Activated gamma-delta T cell treated with Interleukin-2 at 50 U/mL for 16 hours (primary cell): ENCODE measurements around the gene GNB3.
A peak's percentile ranks its signal among the peaks of the same experiment; 100 is the strongest.

Source experiments
- DNase-seq: peaks from one replicate; pipeline ENCODE4 v3.0.0-alpha.2; 2020

The GNB3 gene

GRCh38 chr12:6840761-6841515, at the start of gene GNB3:
GNB3 (plus strand) TSS chr12:6840925; CDS start chr12:6841288, 363 bp downstream.
- no peak for DNase-seq

GRCh38 chr12:6791931-6792520, 48.7 kb upstream of the GNB3 start:
- DNase-seq, result no peak

GRCh38 chr12:6792522-6793201, 48.1 kb upstream of the GNB3 start:
- DNase-seq, result peak; percentile 32

GRCh38 chr12:6795088-6795487, 45.6 kb upstream of the GNB3 start:
- no peak for DNase-seq

- DNase-seq, result no peak
Observed at GRCh38 chr12:6796576-6796975, 44.1 kb upstream of the GNB3 start.

DNA sequence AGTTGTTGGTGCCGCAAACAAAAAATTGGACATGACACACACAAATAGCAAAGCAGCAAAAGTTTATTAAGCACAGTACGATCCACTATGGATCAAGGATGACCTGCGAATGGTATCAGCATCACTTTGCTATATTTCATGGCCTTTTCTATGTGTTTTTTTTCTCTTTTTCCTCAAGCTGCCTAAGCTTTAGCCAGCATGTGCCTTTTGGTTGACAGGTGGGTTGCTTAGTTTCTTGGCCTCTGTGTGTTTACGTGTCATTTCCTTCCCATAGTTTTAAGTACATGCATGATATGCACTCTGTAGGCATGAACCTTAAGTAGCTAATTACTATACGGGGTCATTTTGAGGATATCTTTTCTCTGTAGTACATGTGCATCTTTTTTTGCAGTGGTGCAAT, 41.6 kb upstream of the GNB3 start:
- DNase-seq, result no peak

- no peak for DNase-seq
Observed at GRCh38 chr12:6807170-6807569, 33.6 kb upstream of the GNB3 start.

GRCh38 chr12:6809056-6809455, 31.7 kb upstream of the GNB3 start:
- no peak for DNase-seq

DNA sequence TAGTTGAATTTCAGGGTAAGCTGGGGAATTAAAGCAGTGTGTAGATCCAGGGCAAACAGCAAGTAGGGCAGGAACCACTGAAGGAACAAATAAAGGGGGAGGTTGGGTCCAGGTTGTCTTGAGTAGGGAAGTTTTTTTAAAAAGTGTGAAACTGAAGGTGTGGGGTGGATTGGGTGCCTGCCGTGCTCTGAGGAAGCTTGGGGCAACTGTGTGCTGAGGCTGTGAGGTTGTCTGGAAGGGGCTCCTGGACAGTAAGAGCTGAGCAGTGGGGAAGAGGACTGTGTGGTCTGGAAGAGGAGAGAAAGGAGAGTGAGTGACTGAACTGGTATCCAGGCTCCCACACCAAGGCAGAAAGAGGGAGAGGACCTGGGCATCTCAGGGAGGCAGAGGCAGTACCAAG, 30.0 kb upstream of the GNB3 start:
- no peak for DNase-seq

GRCh38 chr12:6813363-6813762, 27.4 kb upstream of the GNB3 start:
- no peak for DNase-seq

- DNase-seq, result no peak
Observed at GRCh38 chr12:6816598-6816997, 24.1 kb upstream of the GNB3 start.

DNA sequence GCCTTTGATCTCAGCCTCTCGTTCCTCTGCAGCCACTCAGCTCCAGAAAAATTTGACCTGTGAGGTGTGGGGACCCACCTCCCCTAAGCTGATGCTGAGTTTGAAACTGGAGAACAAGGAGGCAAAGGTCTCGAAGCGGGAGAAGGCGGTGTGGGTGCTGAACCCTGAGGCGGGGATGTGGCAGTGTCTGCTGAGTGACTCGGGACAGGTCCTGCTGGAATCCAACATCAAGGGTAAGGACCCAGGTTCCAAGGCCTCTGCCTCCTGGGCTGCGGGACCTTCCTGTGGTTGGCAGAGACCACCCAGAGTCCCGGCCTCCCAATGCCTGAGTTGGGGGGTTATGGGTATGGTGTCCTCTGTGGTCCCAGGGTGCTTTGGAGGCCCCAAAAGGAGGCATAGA, 23.6 kb upstream of the GNB3 start:
- no peak for DNase-seq

DNA sequence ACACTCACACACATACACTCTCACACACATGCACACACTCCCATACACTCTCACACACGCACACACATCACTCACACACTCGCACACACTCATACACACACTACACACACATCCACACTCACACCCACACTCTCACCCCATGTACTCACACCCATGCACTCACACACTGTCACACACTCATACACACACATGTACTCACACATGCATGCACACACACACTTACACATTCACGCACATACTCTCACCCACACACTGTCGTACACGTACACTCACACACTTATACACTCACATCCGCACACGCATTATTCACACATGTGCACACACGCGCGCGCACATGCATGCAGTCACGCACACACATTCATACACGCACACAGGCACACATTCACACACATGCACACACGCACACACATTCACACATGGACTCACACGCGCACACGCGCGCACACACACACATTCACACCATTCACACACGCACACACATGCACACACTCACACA, 23.0 kb upstream of the GNB3 start:
- DNase-seq, result no peak

DNA sequence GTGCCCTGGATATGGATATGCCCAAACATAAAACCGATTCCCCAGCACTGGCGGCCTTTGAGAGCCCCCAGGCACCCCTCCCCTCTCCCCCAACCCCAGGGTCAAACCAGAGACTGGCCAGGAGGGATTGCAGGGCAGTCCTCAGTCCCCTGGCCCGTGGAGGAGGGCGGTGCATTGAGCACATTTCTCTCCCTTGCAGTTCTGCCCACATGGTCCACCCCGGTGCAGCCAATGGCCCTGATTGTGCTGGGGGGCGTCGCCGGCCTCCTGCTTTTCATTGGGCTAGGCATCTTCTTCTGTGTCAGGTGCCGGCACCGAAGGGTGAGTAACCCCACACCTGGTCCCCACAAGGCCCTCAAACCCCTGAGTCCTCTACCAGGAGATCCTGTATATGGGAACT, 22.5 kb upstream of the GNB3 start:
- no peak for DNase-seq

GRCh38 chr12:6818645-6819044, 22.1 kb upstream of the GNB3 start:
- no peak for DNase-seq

DNA sequence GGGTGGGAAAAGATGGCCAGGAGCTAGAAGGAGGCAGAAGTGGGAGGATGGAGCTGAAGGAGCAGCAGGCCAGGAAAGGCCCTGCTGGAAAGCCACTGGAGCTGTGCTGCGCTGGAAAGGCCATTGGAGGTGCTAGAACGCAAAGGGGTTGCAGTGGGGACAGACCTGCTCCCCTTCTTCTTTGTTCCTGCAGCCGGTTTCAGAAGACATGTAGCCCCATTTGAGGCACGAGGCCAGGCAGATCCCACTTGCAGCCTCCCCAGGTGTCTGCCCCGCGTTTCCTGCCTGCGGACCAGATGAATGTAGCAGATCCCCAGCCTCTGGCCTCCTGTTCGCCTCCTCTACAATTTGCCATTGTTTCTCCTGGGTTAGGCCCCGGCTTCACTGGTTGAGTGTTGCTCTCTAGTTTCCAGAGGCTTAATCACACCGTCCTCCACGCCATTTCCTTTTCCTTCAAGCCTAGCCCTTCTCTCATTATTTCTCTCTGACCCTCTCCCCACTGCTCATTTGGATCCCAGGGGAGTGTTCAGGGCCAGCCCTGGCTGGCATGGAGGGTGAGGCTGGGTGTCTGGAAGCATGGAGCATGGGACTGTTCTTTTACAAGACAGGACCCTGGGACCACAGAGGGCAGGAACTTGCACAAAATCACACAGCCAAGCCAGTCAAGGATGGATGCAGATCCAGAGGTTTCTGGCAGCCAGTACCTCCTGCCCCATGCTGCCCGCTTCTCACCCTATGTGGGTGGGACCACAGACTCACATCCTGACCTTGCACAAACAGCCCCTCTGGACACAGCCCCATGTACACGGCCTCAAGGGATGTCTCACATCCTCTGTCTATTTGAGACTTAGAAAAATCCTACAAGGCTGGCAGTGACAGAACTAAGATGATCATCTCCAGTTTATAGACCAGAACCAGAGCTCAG, 21.4 kb upstream of the GNB3 start:
- no peak for DNase-seq

GRCh38 chr12:6820166-6820565, 20.6 kb upstream of the GNB3 start:
- DNase-seq, result no peak

DNA sequence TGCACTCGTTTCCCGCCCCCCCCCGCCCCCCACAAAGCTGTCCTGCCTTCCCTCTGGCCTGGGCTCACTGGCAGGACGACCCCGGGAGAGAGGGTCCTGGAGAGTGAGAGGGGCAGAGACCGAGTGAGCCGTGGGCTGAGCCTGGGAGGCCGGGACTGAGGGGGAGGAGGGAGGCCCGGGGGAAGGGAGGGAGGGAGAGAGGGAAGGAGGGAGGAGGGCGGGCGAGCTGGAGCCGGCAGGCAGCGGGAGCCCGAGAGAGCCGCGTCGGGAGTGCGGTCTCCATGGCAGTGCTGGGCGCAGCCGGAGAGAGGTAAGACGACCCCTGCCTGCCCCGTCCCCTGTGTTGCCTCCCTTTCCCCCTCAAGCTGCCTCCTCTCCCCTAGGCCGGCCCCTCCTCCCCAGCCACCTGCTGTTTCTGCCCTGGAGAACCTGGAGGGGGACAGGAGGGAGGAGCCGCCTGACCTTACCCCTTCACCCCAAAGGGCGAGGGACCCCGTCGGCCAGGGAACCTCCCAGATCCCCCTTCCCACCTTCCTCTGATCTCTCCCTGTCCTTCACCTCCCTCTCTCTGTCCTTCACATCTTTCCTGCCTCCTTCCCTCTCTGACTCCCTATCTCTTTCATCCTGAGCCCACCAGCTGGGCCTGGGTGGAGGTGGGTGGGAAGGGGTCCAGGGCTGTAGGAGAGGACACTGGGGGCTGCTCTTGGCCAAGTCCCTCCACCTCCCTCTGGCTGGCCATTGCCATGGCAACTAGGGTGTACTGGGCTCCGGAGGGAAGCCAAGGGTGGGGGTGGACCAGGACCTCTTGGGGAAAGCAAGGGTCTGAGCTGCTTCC, 18.9 kb upstream of the GNB3 start, which contains the start of gene GPR162:
Gene GPR162 (plus strand): TSS at position 231 of the 835 bp plus-strand sequence. CDS start 2,078 bp downstream, outside the sequence.
- no peak for DNase-seq

DNA sequence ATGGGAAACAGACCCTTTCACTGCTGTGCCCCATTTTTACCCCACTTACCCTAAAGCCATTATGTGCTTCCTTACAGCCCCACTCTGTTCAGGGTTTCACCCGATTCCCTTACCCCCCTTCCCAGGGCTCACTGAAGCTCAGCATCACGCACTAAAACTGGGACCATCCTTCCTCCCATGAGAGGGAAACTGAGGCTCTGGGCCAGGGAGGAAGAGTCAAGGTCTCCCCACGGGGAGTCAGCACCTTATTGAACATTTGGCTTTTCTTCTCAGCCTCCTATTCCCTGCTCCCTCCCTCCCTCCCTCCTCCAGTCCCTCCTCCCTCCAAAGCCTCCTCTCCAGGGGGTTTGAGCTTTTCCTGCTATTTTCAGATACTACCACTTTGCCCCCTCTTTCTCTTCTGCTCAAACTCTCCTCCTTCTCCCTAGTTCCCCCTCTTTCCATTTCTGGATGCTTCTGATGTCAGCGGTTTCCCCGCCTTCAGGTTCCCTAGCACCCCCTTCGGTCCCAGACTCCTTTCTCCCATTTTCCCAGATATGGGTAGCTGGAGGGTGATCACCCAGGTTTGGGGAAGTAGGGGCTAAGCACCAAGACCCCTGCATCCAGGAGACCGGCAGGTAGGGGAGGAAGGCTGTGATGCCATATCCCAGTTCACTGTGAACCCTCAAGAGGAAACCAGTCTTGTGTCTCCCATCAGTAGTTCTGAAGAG, 18.1 kb upstream of the GNB3 start:
- DNase-seq, result no peak

- DNase-seq, result no peak
Observed at GRCh38 chr12:6823182-6824084, 17.3 kb upstream of the GNB3 start.
